Activated CD8-positive, alpha-beta memory T cell treated with anti-CD3 and anti-CD28 coated beads for 36 hours (primary cell): ENCODE results near the gene PFKFB3. TPM values are rescaled to one million over a fixed set of nuclear protein-coding genes. Genes with fewer than 3 reads are reported as not detected.

Source experiments
- CTCF ChIA-PET: fragments of 350-600 bp; sonication (Branson Sonifier 250); formaldehyde crosslinking; loops from one replicate; lab custom pipeline; 2021; ENCODE audit warnings: antibody characterized with exemption; lab: Charles Lee
- POLR2A ChIA-PET: fragments of 350-600 bp; sonication (Branson Sonifier 250); formaldehyde crosslinking; loops from one replicate; lab custom pipeline; 2021; ENCODE audit warnings: antibody characterized with exemption; lab: Charles Lee
- total RNA-seq, 2 experiments: library from RNA; stranded (reverse); gene quantifications; one replicate each; pipeline ENCODE4 v1.2.3, GENCODE V29; 2021

Gene PFKFB3
- total RNA-seq, 2 experiments from 2014 or later, result 81.9 to 82.1 TPM

DNA sequence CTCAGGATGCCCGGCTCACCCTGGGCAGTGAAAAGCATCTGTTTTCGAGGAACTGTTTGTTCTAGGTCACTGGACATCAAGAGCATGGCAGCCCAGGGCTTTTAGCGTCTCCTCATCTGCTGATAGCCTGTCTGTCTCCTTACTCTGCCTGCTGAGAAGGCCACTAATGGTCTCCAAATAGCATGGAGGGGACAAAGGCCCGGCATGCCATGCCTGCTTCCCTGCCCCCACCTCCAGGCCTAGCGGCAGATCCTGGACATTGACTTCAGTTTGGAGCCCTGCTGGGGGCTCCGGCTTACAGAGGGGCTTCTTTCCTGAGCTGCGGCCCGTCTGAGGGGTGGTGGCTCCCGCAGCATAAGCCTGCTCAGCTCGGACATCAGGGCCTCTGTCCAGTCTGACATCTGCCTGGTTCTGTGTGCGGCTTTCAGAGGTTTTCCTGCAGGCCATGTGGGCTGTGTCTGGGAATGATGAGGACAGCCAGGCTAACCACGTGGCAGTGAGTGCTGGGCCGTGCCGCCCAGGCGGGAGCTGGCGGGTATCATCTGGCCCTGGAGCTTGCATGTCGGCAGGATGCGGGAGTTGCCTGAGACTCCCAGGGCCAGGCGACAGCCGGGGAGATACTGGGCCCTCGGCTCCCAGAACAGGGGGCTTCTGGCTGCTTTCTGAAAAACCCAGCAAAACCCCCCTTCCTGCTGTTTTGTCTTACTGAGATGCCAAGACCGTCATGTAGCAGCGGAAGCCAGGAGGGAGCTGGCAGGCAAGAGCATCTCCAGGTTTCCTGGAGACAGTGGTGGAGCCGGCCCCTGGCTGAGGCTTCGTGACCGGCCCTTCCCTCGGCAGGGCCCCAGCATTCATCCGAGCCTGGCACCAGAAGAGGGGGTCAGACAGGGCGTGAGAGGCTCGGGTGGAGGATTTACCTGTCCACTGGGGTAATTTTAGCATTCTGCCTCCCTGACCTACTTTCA, 9.2 kb downstream of the PFKFB3 start:
- ChIA-PET CTCF (interaction anchor here (0.6 to 1.7 kb wide), 2 partner anchors 10 to 113 kb away, joined by 3 to 5 read pairs; partner anchors contain the start of gene PFKFB3), POLR2A (no interaction called here)

DNA sequence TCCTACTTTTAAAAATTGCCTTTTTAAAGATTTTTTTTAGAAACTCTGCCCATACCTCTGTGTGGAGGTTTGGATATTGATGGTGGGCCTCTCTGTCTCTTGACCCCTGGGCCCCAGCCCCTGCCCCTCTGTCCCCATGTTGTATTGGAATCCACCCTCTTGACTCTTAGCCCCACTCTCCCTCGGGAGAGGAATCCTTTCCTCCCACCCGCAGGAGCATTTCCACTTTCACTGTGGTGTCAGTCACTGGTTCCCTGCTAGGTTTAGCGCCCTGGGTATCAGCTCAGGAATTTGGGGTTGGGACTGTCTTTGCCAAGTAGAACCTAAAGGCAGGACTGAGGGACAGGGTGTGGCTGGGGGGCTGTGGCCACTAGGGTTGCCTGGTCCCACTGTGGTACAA, 10.1 kb downstream of the PFKFB3 start:
- ChIA-PET CTCF (interaction anchor here (1.7 kb wide), 1 partner anchor 10 kb away, joined by 5 read pairs; the partner anchor contains the start of gene PFKFB3), POLR2A (interaction anchor here (0.6 kb wide), 1 partner anchor 143 kb away, joined by 3 read pairs; no protein-coding TSS in a partner anchor)

DNA sequence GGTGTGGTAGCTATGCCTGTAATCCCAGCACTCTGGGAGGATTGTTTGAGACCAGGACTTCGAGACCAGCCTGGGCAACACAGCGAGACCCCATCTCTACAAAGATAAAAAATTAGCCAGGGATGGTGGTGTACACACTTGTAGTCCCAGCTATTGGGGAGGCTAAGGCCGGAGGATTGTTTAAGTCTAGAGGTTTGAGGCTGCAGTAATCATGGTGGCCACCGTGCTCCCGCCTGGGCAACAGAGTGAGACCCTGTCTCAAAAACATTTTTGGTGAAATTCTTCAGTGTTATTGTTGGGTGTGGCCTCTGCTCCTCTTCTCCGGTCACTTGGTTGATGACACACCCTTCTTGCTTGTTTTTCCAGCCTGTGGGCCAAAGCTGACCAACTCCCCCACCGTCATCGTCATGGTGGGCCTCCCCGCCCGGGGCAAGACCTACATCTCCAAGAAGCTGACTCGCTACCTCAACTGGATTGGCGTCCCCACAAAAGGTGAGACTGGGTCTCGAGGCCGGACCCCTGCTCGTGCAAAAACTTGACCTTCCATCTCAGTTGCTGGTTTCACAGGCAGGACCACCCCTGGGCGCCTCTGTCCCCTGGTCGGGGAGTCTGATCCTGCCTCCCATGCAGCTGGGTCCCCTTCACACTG, 10.6 kb downstream of the PFKFB3 start:
- POLR2A ChIA-PET, result interaction anchor here (0.6 kb wide), 1 partner anchor 143 kb away, joined by 3 read pairs; no protein-coding TSS in a partner anchor
- CTCF ChIA-PET, result interaction anchor here (1.7 kb wide), 1 partner anchor 11 kb away, joined by 5 read pairs; the partner anchor contains the start of gene PFKFB3

- CTCF ChIA-PET, result interaction anchor here (1.7 kb wide), 1 partner anchor 12 kb away, joined by 5 read pairs; the partner anchor contains the start of gene PFKFB3
- POLR2A ChIA-PET, result no interaction called here
Observed at GRCh38 chr10:6213908-6214307, 11.2 kb downstream of the PFKFB3 start.

GRCh38 chr10:6214612-6215011, 11.9 kb downstream of the PFKFB3 start:
- CTCF ChIA-PET, result no interaction called here
- POLR2A ChIA-PET, result no interaction called here

GRCh38 chr10:6215241-6215640, 12.5 kb downstream of the PFKFB3 start:
- ChIA-PET CTCF (no interaction called here), POLR2A (no interaction called here)

- CTCF ChIA-PET, result interaction anchor here (1.3 kb wide), 1 partner anchor 13 kb away, joined by 3 read pairs; the partner anchor contains the start of gene PFKFB3
- POLR2A ChIA-PET, result no interaction called here
Observed at GRCh38 chr10:6215683-6216484, 13.2 kb downstream of the PFKFB3 start.

GRCh38 chr10:6216916-6217315, 14.2 kb downstream of the PFKFB3 start:
- ChIA-PET POLR2A (interaction anchor here (0.5 kb wide), 1 partner anchor 78 kb away, joined by 5 read pairs; no protein-coding TSS in a partner anchor), CTCF (interaction anchor here (1.3 to 1.6 kb wide), 2 partner anchors 14 to 106 kb away, joined by 3 read pairs; partner anchors contain the start of gene PFKFB3)

DNA sequence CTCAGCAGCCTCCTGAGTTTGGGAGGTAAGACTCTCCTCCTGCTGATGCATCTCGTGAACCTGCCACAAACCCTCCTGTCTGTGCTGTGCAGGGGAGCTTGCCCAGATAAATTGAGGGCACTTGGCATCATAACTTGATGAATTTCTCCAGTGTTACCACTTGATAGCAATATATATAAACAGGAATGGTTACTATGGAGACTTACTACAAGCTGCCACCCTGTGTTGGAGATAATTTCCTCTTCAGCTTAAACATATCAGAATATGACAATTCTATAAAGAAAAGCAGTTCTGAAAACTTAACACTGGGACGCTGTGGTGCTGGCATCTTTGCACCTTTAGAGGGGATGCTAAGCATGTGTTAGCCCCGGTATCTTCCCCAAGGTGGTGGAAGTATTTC, 14.9 kb downstream of the PFKFB3 start:
- CTCF ChIA-PET, result interaction anchor here (1.0 to 1.6 kb wide), 2 partner anchors 107 to 119 kb away, joined by 3 read pairs; no protein-coding TSS in a partner anchor
- POLR2A ChIA-PET, result no interaction called here

DNA sequence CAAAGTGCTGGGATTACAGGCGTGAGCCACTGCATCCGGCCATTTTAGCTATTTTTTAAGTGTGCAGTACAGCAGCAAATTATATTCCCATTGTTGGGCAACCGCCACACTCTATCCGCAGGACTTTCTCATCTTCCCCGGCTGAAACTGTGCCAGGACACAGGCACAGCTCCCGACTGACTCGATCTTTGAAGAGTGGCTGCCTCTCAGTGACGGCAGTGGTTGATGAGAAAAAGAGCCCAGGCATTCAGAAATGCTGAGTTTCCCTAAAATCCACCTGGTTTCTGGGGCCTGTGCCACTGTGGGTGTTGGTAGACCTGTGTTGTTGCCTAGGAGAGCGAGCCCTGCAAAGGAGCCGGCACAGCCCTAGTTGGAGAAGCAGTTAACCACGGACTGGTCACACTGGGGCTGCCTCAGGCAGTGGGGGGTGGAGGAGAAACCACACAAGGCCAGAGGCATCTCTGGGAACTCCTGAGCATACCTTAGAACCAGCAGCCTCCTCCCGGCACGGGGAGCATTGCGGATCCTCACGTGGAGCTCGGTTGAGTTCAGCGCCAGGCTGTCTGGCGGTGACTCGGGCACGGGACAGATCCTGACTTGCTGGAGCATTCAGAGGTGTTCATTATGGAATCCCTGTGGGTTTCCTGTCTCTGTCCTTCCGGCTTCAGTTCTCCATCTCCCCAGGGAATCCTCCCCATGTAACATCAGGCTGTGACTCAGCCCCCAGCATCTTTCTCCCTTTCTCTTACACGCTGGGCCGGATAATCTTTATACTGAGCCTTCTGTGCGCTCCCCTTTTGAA, 16.2 kb downstream of the PFKFB3 start:
- ChIA-PET POLR2A (no interaction called here), CTCF (interaction anchor here (0.7 to 1.6 kb wide), 3 partner anchors 14 to 180 kb away, joined by 3 read pairs; no protein-coding TSS in a partner anchor)

- ChIA-PET POLR2A (no interaction called here), CTCF (interaction anchor here (1.0 kb wide), 1 partner anchor 179 kb away, joined by 3 read pairs; no protein-coding TSS in a partner anchor)
Observed at GRCh38 chr10:6219494-6219836, 16.7 kb downstream of the PFKFB3 start.

DNA sequence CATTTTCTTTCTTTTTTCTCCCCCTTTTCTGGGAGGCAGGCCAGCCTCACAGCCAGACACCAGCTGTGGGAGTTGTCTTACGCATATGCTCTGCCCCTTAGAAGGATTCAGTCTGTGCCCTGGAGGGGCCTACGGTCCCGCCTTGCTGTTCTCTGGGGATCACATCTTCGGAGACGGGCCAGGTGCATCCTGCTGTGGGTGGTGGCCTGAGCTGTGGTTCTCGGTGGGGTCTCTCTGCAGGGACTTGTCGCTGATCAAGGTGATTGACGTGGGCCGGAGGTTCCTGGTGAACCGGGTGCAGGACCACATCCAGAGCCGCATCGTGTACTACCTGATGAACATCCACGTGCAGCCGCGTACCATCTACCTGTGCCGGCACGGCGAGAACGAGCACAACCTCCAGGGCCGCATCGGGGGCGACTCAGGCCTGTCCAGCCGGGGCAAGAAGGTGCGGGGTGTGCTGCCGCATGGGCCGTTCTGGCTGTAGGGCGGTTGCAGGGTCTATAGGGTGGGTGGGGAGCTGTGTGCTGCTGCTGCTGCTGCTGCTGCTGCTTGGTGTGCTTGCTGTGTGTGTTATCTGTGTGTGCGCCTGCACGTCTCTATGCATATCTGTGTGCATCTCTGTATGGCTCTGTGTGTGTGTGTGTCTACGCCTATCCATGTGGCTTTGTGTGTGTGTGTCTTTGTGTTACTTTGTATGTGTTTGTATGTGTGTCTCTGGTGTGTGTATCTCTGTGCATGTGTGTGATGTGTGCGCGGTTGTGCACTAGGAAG, 17.9 kb downstream of the PFKFB3 start:
- CTCF ChIA-PET, result no interaction called here
- POLR2A ChIA-PET, result no interaction called here

DNA sequence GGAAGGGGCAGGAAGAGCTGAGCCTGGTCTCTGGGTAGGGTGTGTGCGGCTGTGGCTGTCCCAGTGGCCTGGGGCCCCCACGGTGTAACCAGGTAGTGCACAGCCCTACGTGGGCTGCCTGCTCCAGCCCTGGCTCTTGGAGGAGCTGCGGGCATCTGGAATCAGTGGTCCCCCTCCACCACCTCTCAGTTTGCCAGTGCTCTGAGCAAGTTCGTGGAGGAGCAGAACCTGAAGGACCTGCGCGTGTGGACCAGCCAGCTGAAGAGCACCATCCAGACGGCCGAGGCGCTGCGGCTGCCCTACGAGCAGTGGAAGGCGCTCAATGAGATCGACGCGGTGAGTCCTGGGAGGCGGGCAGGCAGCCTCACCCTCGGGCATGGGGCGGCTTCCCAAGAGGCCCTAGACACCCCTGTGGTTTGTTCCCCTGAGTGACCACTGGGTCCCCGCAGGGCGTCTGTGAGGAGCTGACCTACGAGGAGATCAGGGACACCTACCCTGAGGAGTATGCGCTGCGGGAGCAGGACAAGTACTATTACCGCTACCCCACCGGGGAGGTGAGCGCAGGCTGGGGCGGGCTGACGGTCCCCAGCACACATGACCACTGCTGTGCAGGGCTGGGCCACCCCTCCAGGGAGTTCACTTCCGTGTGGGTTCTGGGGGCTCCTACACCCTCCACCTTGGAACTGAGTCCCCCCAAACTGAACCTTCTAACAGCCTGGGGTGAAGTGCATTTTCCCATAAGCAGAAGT, 18.6 kb downstream of the PFKFB3 start:
- CTCF ChIA-PET, result no interaction called here
- POLR2A ChIA-PET, result no interaction called here

- POLR2A ChIA-PET, result no interaction called here
- CTCF ChIA-PET, result no interaction called here
Observed at GRCh38 chr10:6221971-6222751, 19.4 kb downstream of the PFKFB3 start.

GRCh38 chr10:6222755-6223154, 20.0 kb downstream of the PFKFB3 start:
- CTCF ChIA-PET, result interaction anchor here (1.1 kb wide), 1 partner anchor 28 kb away, joined by 3 read pairs; no protein-coding TSS in a partner anchor
- POLR2A ChIA-PET, result no interaction called here

GRCh38 chr10:6223981-6224380, 21.2 kb downstream of the PFKFB3 start:
- CTCF ChIA-PET, result interaction anchor here (1.1 to 1.2 kb wide), 2 partner anchors 10 to 27 kb away, joined by 3 read pairs; no protein-coding TSS in a partner anchor

More at GRCh38 chr10:6223981-6224380, 21.2 kb downstream of the PFKFB3 start:
- POLR2A ChIA-PET, result interaction anchor here (0.6 kb wide), 1 partner anchor 29 kb away, joined by 3 read pairs; no protein-coding TSS in a partner anchor
